Neutrophil (primary cell): ENCODE results near the gene SLC2A4RG.
"Not testable (repeated sequence)": the region's sequence is repeated elsewhere in the genome, so short reads cannot be mapped to it uniquely, and the experiment has no call there.

Experiments
- H3K27ac ChIP-seq: fragments of 200-600 bp; sonication (generic); 2 replicates; pipeline ENCODE4 v1.5.1; 2016; ENCODE audit warnings: mild to moderate bottlenecking, moderate library complexity
- H3K27me3 ChIP-seq: fragments of 200-600 bp; sonication (generic); 2 replicates; pipeline ENCODE4 v1.6.0; 2016; ENCODE audit warnings: mild to moderate bottlenecking
- H3K36me3 ChIP-seq: fragments of 200-600 bp; sonication (generic); 2 replicates; pipeline ENCODE4 v1.5.1; 2017
- H3K4me1 ChIP-seq, 2 experiments: fragments of 200-600 bp in 1 of 2; sonication (generic) in 1 of 2; 1 replicate in 1 of 2; 2 replicates in 1 of 2; pipeline versions ENCODE4 v1.5.1 to v1.6.1; 2013 to 2016; ENCODE audit warnings: low read depth in 1 of 2, low read length in 1 of 2, mild to moderate bottlenecking in 1 of 2, moderate library complexity in 1 of 2; ENCODE audit not compliant: control insufficient read depth in 1 of 2, insufficient read depth in 1 of 2
- H3K4me3 ChIP-seq, 2 experiments: fragments of 200-600 bp in 1 of 2; sonication (generic) in 1 of 2; 1 replicate in 1 of 2; 2 replicates in 1 of 2; pipeline ENCODE4 v1.5.1; 2013 to 2016; ENCODE audit warnings: low read depth in 1 of 2, low read length in 1 of 2, mild to moderate bottlenecking in 1 of 2, moderate library complexity in 1 of 2
- H3K9me3 ChIP-seq: fragments of 200-600 bp; sonication (generic); 2 replicates; pipeline ENCODE4 v1.5.1; 2016
- CTCF ChIP-seq: fragments of 200-600 bp; sonication (generic); IDR thresholded peaks from 2 replicates; pipeline ENCODE4 v1.5.1; 2016; ENCODE audit warnings: antibody characterized with exemption

The SLC2A4RG gene

GRCh38 chr20:63771046-63771707 is 31.6 kb downstream of the SLC2A4RG start:
- no peaks in the 10 kb centered on the region for H3K9me3 ChIP-seq
- H3K27me3 ChIP-seq = peaks cover 21% of the 10 kb centered on the region
- no peak overlapping the region for H3K4me3 ChIP-seq
- H3K36me3 ChIP-seq = no peaks in the 10 kb centered on the region
- H3K27ac ChIP-seq = no peak overlapping the region
- H3K4me1 ChIP-seq = no peaks in the 10 kb centered on the region
- TF ChIP-seq CTCF = no peak

GRCh38 chr20:63772781-63773518 is 33.4 kb downstream of the SLC2A4RG start:
- Histone ChIP-seq H3K4me1 (no peaks in the 10 kb centered on the region), H3K36me3 (no peaks in the 10 kb centered on the region), H3K9me3 (no peaks in the 10 kb centered on the region), H3K27ac (no peak overlapping the region), H3K4me3 (no peak overlapping the region), H3K27me3 (peaks cover 21% of the 10 kb centered on the region)
- no peak for TF ChIP-seq CTCF

GRCh38 chr20:63773571-63774241 is 34.1 kb downstream of the SLC2A4RG start:
- no peak for TF ChIP-seq CTCF
- H3K27ac ChIP-seq = no peak overlapping the region

GRCh38 chr20:63774306-63774705 is 34.7 kb downstream of the SLC2A4RG start:
- Histone ChIP-seq H3K4me3 (no peak overlapping the region), H3K4me1 (no peaks in the 10 kb centered on the region), H3K36me3 (no peaks in the 10 kb centered on the region), H3K27ac (no peak overlapping the region), H3K9me3 (no peaks in the 10 kb centered on the region), H3K27me3 (peaks cover 21% of the 10 kb centered on the region)
- TF ChIP-seq CTCF = no peak

More at GRCh38 chr20:63773571-63774241, 34.1 kb downstream of the SLC2A4RG start:
- H3K27me3 ChIP-seq = peaks cover 21% of the 10 kb centered on the region
- H3K4me3 ChIP-seq = no peak overlapping the region
- no peaks in the 10 kb centered on the region for H3K4me1 ChIP-seq
- H3K36me3 ChIP-seq = no peaks in the 10 kb centered on the region
- H3K9me3 ChIP-seq = no peaks in the 10 kb centered on the region

GRCh38 chr20:63775096-63775978 is 35.8 kb downstream of the SLC2A4RG start:
- H3K4me3 ChIP-seq = no peak overlapping the region
- no peaks in the 10 kb centered on the region for H3K4me1 ChIP-seq

GRCh38 chr20:63776875-63777274 is 37.3 kb downstream of the SLC2A4RG start:
- H3K4me1 ChIP-seq, H3K27ac ChIP-seq, H3K9me3 ChIP-seq, H3K4me3 ChIP-seq, H3K36me3 ChIP-seq: not testable (repeated sequence)
- peaks cover 21% of the 10 kb centered on the region for H3K27me3 ChIP-seq

More at GRCh38 chr20:63775096-63775978, 35.8 kb downstream of the SLC2A4RG start:
- Histone ChIP-seq H3K27me3 (peaks cover 21% of the 10 kb centered on the region), H3K9me3 (no peaks in the 10 kb centered on the region), H3K36me3 (no peaks in the 10 kb centered on the region), H3K27ac (no peak overlapping the region)
- no peak for TF ChIP-seq CTCF
